Progenitor cell of endocrine pancreas (in vitro differentiated cells): Measurements from ENCODE around the gene DAAM2. TPM values are rescaled to one million over a fixed set of nuclear protein-coding genes. Genes with fewer than 3 reads are reported as not detected.

Source experiments
- DNase-seq: peaks from one replicate; pipeline ENCODE4 v3.0.0; 2021; ENCODE audit warnings: low spot score; ENCODE audit not compliant: unreplicated experiment
- H3K27ac Mint-ChIP-seq: 2 replicates; pipeline ENCODE4 v1.8.0; 2021; ENCODE audit warnings: mild to moderate bottlenecking, moderate library complexity, mixed read lengths
- H3K27me3 Mint-ChIP-seq: 2 replicates; pipeline ENCODE4 v1.8.0; 2021; ENCODE audit warnings: mixed read lengths
- H3K36me3 Mint-ChIP-seq: 2 replicates; pipeline ENCODE4 v1.8.0; 2022; ENCODE audit warnings: mixed read lengths; ENCODE audit not compliant: insufficient read depth
- H3K4me1 Mint-ChIP-seq: 2 replicates; pipeline ENCODE4 v1.8.0; 2021; ENCODE audit warnings: low read depth, mixed read lengths
- H3K4me3 Mint-ChIP-seq: 2 replicates; pipeline ENCODE4 v1.8.0; 2021; ENCODE audit warnings: low read depth, mild to moderate bottlenecking, moderate library complexity, mixed read lengths
- H3K9me3 Mint-ChIP-seq: 2 replicates; pipeline ENCODE4 v1.8.0; 2021; ENCODE audit warnings: low read depth, mixed read lengths
- total RNA-seq: library from RNA; stranded (reverse); gene quantifications from 2 replicates; pipeline ENCODE4 v1.2.1, GENCODE V29; 2021
- TF ChIP-seq, protein P1 (sequence below): fragments of 200-600 bp; sonication (generic); IDR thresholded peaks from one replicate; pipeline ENCODE4 v1.5.0; 2021; ENCODE audit warnings: antibody characterized with exemption, mild to moderate bottlenecking; ENCODE audit not compliant: unreplicated experiment

The DAAM2 gene
- total RNA-seq, 1 donor from 2014 or later: 6.3 TPM

DNA sequence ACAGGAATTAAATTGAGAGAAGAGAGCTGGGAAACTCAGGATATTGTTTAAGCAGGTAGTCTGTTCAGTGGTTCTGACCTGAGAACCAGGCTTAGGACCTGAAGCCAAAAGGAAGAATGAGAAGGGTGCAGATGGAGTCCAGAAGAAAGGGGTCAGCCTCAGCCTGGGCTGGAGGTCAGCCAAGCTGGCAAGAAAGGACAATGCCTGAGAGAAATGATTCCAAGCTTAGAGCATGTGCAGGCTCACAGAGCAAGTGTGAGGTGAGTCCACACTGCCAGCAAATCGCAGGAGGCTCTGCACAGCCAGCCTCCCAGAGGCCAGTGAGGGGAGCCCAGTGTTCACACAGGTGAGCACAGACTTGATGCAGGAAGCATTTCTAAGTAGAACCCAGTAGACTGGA lies 47.3 kb downstream of the DAAM2 start:
- TF ChIP-seq, protein P1, sequence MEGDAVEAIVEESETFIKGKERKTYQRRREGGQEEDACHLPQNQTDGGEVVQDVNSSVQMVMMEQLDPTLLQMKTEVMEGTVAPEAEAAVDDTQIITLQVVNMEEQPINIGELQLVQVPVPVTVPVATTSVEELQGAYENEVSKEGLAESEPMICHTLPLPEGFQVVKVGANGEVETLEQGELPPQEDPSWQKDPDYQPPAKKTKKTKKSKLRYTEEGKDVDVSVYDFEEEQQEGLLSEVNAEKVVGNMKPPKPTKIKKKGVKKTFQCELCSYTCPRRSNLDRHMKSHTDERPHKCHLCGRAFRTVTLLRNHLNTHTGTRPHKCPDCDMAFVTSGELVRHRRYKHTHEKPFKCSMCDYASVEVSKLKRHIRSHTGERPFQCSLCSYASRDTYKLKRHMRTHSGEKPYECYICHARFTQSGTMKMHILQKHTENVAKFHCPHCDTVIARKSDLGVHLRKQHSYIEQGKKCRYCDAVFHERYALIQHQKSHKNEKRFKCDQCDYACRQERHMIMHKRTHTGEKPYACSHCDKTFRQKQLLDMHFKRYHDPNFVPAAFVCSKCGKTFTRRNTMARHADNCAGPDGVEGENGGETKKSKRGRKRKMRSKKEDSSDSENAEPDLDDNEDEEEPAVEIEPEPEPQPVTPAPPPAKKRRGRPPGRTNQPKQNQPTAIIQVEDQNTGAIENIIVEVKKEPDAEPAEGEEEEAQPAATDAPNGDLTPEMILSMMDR: no peak
- no peak for DNase-seq
- no peaks in the 10 kb centered on the region for H3K36me3 Mint-ChIP-seq
- H3K27me3 Mint-ChIP-seq: peaks cover 6% of the 10 kb centered on the region
- no peaks in the 10 kb centered on the region for H3K9me3 Mint-ChIP-seq
- H3K4me1 Mint-ChIP-seq: peaks cover 1% of the 10 kb centered on the region
- no peak overlapping the region for H3K4me3 Mint-ChIP-seq
- H3K27ac Mint-ChIP-seq: no peak overlapping the region

DNA sequence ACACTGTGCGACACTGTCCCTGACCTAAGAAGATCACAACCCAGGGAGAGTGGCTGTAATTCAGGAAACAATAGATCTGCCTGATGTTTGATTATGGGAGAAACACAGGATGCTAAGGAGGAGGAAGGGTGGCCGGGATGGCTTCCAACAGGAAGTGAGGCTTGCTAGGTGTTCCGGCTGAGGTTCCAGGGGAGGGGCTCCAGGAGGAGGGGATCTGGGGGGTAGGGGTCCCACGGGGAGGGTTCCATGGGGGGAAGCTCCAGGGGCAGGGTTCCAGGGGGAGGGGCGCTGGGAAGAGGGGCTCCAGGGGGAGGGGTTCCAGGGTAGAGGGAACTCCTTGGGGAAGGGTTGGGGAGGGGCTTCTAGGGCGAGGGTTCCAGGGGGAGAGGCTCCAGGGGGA lies 48.6 kb downstream of the DAAM2 start:
- Mint-ChIP-seq H3K9me3 (no peaks in the 10 kb centered on the region), H3K36me3 (no peaks in the 10 kb centered on the region), H3K4me3 (no peak overlapping the region), H3K4me1 (no peaks in the 10 kb centered on the region), H3K27ac (no peak overlapping the region), H3K27me3 (peaks cover 6% of the 10 kb centered on the region)
- DNase-seq: no peak
- TF ChIP-seq, protein P1: no peak

DNA sequence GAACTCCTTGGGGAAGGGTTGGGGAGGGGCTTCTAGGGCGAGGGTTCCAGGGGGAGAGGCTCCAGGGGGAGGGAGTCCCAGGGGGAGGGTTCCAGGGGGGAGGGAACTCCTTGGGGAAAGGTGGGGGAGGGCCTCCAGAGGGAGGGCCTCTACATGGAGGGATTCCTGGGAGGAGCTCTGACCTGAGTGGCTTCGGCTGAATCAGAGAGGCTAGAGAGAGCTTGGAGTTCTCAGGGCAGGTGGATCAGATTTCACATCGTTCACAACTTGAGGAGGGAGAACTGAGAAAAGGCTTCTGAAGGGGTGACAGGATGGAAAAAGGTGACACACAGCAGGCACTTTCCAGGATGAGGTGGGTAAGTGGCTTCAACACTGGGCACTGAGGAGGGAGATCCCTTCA lies 49.1 kb downstream of the DAAM2 start:
- peaks cover 6% of the 10 kb centered on the region for H3K27me3 Mint-ChIP-seq
- H3K27ac Mint-ChIP-seq: no peak overlapping the region
- TF ChIP-seq, protein P1: no peak
- no peak for DNase-seq
- no peaks in the 10 kb centered on the region for H3K36me3 Mint-ChIP-seq
- H3K4me1 Mint-ChIP-seq: no peaks in the 10 kb centered on the region
- no peaks in the 10 kb centered on the region for H3K9me3 Mint-ChIP-seq
- no peak overlapping the region for H3K4me3 Mint-ChIP-seq

DNA sequence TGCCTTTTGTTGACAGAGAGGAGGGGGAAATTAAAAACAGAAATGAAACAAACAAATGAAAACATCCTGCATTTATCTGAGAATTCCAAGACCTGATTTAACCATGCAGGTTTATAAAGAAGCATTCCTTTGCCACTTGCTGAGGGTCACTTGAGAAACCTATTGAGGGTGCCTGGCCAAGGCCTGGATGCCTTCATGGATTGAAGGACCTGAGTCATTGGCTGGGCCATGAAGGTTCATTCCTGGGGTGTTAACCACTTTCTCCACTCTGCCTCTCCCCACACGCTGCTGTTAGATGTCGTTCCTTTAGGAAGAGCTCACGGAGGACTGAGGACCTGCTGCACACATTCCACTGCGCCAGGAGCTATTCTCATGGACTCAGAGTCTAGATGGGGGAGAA lies 49.7 kb downstream of the DAAM2 start:
- no peak overlapping the region for H3K27ac Mint-ChIP-seq
- no peak overlapping the region for H3K4me3 Mint-ChIP-seq
- TF ChIP-seq, protein P1: no peak
- no peaks in the 10 kb centered on the region for H3K36me3 Mint-ChIP-seq
- no peak for DNase-seq
- no peaks in the 10 kb centered on the region for H3K4me1 Mint-ChIP-seq
- peaks cover 6% of the 10 kb centered on the region for H3K27me3 Mint-ChIP-seq
- H3K9me3 Mint-ChIP-seq: no peaks in the 10 kb centered on the region

DNA sequence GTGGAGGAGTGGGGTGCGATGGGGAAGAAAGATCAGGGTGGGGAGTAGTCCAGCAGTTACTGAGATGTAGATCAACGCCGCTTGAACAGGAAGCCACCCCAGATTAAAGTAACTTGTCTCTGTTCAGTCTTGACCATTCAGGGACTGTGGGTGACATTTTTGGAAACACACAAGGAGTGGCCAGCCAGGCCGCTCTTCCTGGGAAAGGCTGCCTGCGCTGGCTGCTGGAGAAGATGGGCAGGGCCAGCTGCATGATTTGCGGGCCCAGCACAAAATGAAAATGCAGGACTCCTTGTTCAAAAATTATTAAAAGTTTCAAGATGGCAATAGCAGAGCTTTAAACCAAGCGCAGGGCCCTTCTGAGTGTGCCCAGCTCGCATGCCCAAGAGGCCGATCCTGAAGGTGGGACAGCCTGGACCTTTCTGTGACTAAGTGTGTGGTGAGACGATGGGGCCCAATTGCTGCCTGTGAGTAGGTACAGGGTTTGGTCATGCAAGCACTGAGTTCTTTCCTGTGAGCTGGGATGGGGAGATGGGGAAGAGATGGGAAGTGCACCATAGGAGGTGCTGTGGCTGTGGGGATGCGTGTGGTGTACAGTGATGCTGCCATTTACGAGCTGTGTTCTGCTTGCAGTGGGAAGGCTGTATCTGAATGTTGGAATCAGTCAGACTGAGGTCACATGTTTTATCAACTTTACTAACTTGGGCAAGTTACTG lies 51.3 kb downstream of the DAAM2 start:
- H3K27me3 Mint-ChIP-seq: peaks cover 6% of the 10 kb centered on the region

More for the DNA sequence above, 51.3 kb downstream of the DAAM2 start:
- Mint-ChIP-seq H3K36me3 (no peaks in the 10 kb centered on the region), H3K4me3 (no peak overlapping the region), H3K9me3 (no peaks in the 10 kb centered on the region), H3K4me1 (no peaks in the 10 kb centered on the region), H3K27ac (no peak overlapping the region)
- no peak for DNase-seq
- TF ChIP-seq, protein P1: no peak
